ENCODE data around the gene CSTF1.
"Not testable (repeated sequence)": the region's sequence is repeated elsewhere in the genome, so short reads cannot be mapped to it uniquely, and the experiment has no call there.

CSTF1 gene

GRCh38 chr20:56411287-56411686, 18.8 kb downstream of the CSTF1 start:
- DNase-seq, result not testable (repeated sequence)

GRCh38 chr20:56411759-56412472, 19.5 kb downstream of the CSTF1 start, which contains the start of gene CASS4:
CASS4 (plus strand) TSS chr20:56412260; CDS start chr20:56412459, 199 bp downstream.
- peak; percentile 86 for DNase-seq

- DNase-seq, result no peak
Observed at GRCh38 chr20:56412473-56412790, 20.0 kb downstream of the CSTF1 start.

- no peak for DNase-seq
Observed at GRCh38 chr20:56412949-56413348, 20.5 kb downstream of the CSTF1 start.

- peak; percentile 62 for DNase-seq
Observed at GRCh38 chr20:56414842-56415765, 22.7 kb downstream of the CSTF1 start.

- DNase-seq, result no peak
Observed at GRCh38 chr20:56417402-56417801, 25.0 kb downstream of the CSTF1 start.

GRCh38 chr20:56417911-56418310, 25.5 kb downstream of the CSTF1 start:
- DNase-seq, result no peak

GRCh38 chr20:56418385-56418861, 26.0 kb downstream of the CSTF1 start:
- DNase-seq, result peak; percentile 38

- DNase-seq, result no peak
Observed at GRCh38 chr20:56420028-56420427, 27.6 kb downstream of the CSTF1 start.

GRCh38 chr20:56420940-56421688, 28.7 kb downstream of the CSTF1 start:
- no peak for DNase-seq

- DNase-seq, result peak; percentile 74
Observed at GRCh38 chr20:56422076-56422823, 29.8 kb downstream of the CSTF1 start.

- no peak for DNase-seq
Observed at GRCh38 chr20:56422824-56423189, 30.4 kb downstream of the CSTF1 start.

- peak; percentile 75 for DNase-seq
Observed at GRCh38 chr20:56423211-56423610, 30.8 kb downstream of the CSTF1 start.

- DNase-seq, result no peak
Observed at GRCh38 chr20:56423886-56424285, 31.4 kb downstream of the CSTF1 start.

GRCh38 chr20:56424931-56425330, 32.5 kb downstream of the CSTF1 start:
- DNase-seq, result no peak

- no peak for DNase-seq
Observed at GRCh38 chr20:56426026-56426425, 33.6 kb downstream of the CSTF1 start.

GRCh38 chr20:56426926-56427325, 34.5 kb downstream of the CSTF1 start:
- no peak for DNase-seq

GRCh38 chr20:56427797-56428196, 35.4 kb downstream of the CSTF1 start:
- peak; percentile 68 for DNase-seq

GRCh38 chr20:56428410-56428809, 36.0 kb downstream of the CSTF1 start:
- no peak for DNase-seq

GRCh38 chr20:56428881-56429280, 36.4 kb downstream of the CSTF1 start:
- peak; percentile 69 for DNase-seq

GRCh38 chr20:56429502-56429901, 37.1 kb downstream of the CSTF1 start:
- DNase-seq, result peak; percentile 48

GRCh38 chr20:56429941-56430340, 37.5 kb downstream of the CSTF1 start:
- no peak for DNase-seq
